Fibroblast of the conjunctiva (primary cell): Measurements from ENCODE around the gene YIPF7.

Experiments used
- DNase-seq: peaks from one replicate; pipeline ENCODE4 v3.0.0-alpha.2; 2010; ENCODE audit warnings: low read depth

Gene YIPF7

DNA sequence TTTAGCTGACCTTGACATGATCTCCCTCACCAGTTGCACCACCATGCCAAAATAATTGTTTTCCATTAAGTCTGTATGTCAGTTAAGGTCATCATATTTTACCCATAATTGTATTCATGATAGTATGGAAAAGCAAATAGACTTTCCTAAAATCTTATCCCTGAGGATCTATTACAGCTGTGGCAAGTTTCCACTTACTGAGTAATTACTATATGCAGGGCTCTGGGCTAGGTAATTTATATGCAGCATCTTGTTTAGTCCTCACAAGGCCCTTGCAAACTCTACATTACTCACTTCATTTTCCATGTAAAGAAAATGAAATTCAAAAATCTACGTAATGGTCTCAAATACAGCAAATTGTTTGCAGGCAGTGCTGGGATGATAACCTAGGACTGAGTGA is 34.8 kb downstream of the YIPF7 start:
- DNase-seq = no peak

GRCh38 chr4:44583393-44583792 is 68.0 kb downstream of the YIPF7 start:
- DNase-seq = no peak

- no peak for DNase-seq
These were observed 71.2 kb downstream of the YIPF7 start for GRCh38 chr4:44580231-44580630.

DNA sequence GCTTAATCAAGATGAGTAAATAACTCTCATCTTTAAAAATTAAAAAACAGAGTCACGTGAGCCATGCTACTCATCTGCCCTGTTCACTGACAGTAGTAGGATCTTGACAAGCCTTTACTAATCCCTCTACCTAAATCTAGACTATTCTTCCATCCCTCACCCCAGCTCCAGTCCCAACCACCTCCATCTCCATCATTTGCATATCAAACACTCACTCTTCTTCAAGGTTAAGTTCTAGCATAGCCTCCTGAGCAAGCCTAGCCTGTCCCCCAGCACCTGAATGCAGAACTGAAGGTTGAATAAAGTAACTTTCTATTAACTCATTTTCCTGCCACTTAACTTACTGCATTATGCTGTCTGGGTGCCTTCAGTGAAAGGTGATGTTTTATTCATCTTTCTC is 72.5 kb downstream of the YIPF7 start:
- no peak for DNase-seq
